Measurements from ENCODE around the gene DRD1. TPM values are rescaled to one million over a fixed set of nuclear protein-coding genes. Genes with fewer than 3 reads are reported as not detected.
A peak's percentile ranks its signal among the peaks of the same experiment; 100 is the strongest.

The DRD1 gene
- total and polyA plus RNA-seq, 2 of the 4 experiments (the other 2 are of a cell fraction): 0.18 to 0.19 TPM

DNA sequence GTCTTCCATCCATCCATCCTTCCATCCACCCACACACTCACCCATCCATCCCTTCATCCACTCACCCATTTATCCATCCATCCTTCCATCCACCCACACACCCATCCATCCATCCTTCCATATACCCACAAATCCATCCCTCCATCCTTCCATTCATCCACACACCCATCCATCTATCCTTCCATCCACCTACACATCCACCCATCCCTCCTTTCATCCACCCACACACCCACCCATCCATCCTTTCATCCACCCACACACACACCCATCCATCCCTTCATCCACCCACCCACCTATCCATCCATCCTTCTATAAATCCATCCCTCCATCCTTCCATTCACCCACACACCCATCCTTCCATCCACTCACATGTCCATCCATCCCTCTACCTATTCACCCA, 23.6 kb downstream of the DRD1 start:
- Histone ChIP-seq H3K9ac (ENCODE audit: low read depth, low read length) (no peak overlapping the region), H2BK5ac (ENCODE audit: low read depth, low read length, poor library complexity, severe bottlenecking) (peak overlapping the region; percentile 19), H3K4ac (ENCODE audit: low read depth, low read length) (no peak overlapping the region), H3K14ac (replicated peaks; ENCODE audit: low read depth, low read length) (no peak overlapping the region), H4K5ac (ENCODE audit: low read depth, low read length) (no peak overlapping the region), H4K91ac (ENCODE audit: insufficient read depth, low read depth, low read length) (no peak overlapping the region), H2BK15ac (ENCODE audit: low read depth, low read length) (no peak overlapping the region), H2AFZ (replicated peaks; ENCODE audit: low read length, poor library complexity) (no peak overlapping the region), H3K79me1 (ENCODE audit: low read depth in 1 of 2, low read length in 2 of 2) (no peaks in the 10 kb centered on the region), H3K18ac (ENCODE audit: low read depth, low read length) (no peak overlapping the region), H2AK5ac (ENCODE audit: low read depth, low read length) (no peak overlapping the region), H3K9me1 (ENCODE audit: insufficient read depth, low read length) (no peaks in the 10 kb centered on the region), H2BK20ac (ENCODE audit: low read depth, low read length) (no peak overlapping the region), H3K27ac (ENCODE audit: insufficient read depth, low read length) (no peak overlapping the region), H3K4me2 (ENCODE audit: low read depth, low read length) (no peak overlapping the region), H2BK120ac (ENCODE audit: low read depth, low read length) (no peak overlapping the region), H4K8ac (ENCODE audit: low read depth in 2 of 2, low read length in 2 of 2) (no peak overlapping the region), H3K4me3 (ENCODE audit: insufficient read depth, low read depth, low read length) (no peak overlapping the region), H3K9me3 (ENCODE audit: control insufficient read depth, insufficient read depth, low read length) (no peaks in the 10 kb centered on the region), H4K20me1 (ENCODE audit: insufficient read depth, low read length) (no peaks in the 10 kb centered on the region), H3K23ac (ENCODE audit: low read depth, low read length) (no peak overlapping the region), H2AK9ac (replicated peaks; ENCODE audit: low read depth, low read length, poor library complexity) (no peak overlapping the region), H3K56ac (ENCODE audit: extremely low read depth, insufficient read depth, low read length) (no peak overlapping the region), H3K36me3 (ENCODE audit: control insufficient read depth, insufficient read depth, low read length) (no peaks in the 10 kb centered on the region), H3K27me3 (ENCODE audit: control insufficient read depth, insufficient read depth, low read length) (no peaks in the 10 kb centered on the region), H3K4me1 (ENCODE audit: control insufficient read depth, insufficient read depth, low read length) (no peaks in the 10 kb centered on the region)
- ChIA-PET CTCF (no interaction called here), POLR2A (ENCODE audit: unreplicated experiment) (no interaction called here)
- TF ChIP-seq RAD21 (IDR thresholded peaks at IDR 0.05; ENCODE audit: low read length) (no peak), CEBPB (IDR thresholded peaks at IDR 0.05; ENCODE audit: low read depth, low read length) (no peak), CTCF (conservative IDR thresholded peaks at IDR 0.05; ENCODE audit: low read depth, low read length) (no peak), NFE2L2 (IDR thresholded peaks at IDR 0.05; ENCODE audit: low read depth, low read length) (no peak), MXI1 (IDR thresholded peaks at IDR 0.05; ENCODE audit: borderline replicate concordance, low read depth, low read length) (no peak), RCOR1 (IDR thresholded peaks at IDR 0.05; ENCODE audit: insufficient replicate concordance, low read length) (no peak), MAFK (IDR thresholded peaks at IDR 0.05; ENCODE audit: low read depth, low read length) (no peak), SMC3 (IDR thresholded peaks at IDR 0.05; ENCODE audit: low read depth, low read length) (no peak), RFX5 (IDR thresholded peaks at IDR 0.05; ENCODE audit: low read depth, low read length) (no peak), POLR2A (IDR thresholded peaks at IDR 0.05; ENCODE audit: low read depth, low read length) (no peak), FOS (IDR thresholded peaks at IDR 0.05; ENCODE audit: low read depth, low read length) (no peak), BHLHE40 (IDR thresholded peaks at IDR 0.05; ENCODE audit: low read depth, low read length) (no peak), CHD1 (IDR thresholded peaks at IDR 0.05; ENCODE audit: low read depth, low read length) (no peak), MAZ (IDR thresholded peaks at IDR 0.05; ENCODE audit: borderline replicate concordance, low read depth, low read length) (no peak)
- TF ChIP-seq, protein P1, sequence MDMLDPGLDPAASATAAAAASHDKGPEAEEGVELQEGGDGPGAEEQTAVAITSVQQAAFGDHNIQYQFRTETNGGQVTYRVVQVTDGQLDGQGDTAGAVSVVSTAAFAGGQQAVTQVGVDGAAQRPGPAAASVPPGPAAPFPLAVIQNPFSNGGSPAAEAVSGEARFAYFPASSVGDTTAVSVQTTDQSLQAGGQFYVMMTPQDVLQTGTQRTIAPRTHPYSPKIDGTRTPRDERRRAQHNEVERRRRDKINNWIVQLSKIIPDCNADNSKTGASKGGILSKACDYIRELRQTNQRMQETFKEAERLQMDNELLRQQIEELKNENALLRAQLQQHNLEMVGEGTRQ (IDR thresholded peaks at IDR 0.05; ENCODE audit: low read depth, low read length): no peak
- TF ChIP-seq, protein P2, sequence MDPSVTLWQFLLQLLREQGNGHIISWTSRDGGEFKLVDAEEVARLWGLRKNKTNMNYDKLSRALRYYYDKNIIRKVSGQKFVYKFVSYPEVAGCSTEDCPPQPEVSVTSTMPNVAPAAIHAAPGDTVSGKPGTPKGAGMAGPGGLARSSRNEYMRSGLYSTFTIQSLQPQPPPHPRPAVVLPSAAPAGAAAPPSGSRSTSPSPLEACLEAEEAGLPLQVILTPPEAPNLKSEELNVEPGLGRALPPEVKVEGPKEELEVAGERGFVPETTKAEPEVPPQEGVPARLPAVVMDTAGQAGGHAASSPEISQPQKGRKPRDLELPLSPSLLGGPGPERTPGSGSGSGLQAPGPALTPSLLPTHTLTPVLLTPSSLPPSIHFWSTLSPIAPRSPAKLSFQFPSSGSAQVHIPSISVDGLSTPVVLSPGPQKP (IDR thresholded peaks at IDR 0.05; ENCODE audit: borderline replicate concordance, low read depth, low read length): no peak
- no peak for DNase-seq
- in situ Hi-C loops (cut with MboI; ENCODE audit: low sequenced_read_pairs): no loop called here
- intact Hi-C loops (cut with micrococcal nuclease): no loop called here
- BruUV-seq (replicated peaks): no TSS peak
- no peak for ATAC-seq (ENCODE audit: low read depth)
- dilution Hi-C loops (cut with HindIII; ENCODE audit: low sequenced_read_pairs, unreplicated experiment): no loop called here

Data from IMR-90 (cell line).